A673 (cell line): ENCODE data around the gene B3GNT7. TPM values are rescaled to one million over a fixed set of nuclear protein-coding genes. Genes with fewer than 3 reads are reported as not detected.

Experiments used
- BruUV-seq: library from RNA; stranded (reverse); fragments of 400-500 nt; replicated peaks from 2 replicates; lab custom pipeline; 2021; lab: Mats Ljungman, UMichigan
- CTCF ChIA-PET: fragments of 300-600 bp; sonication (Branson Sonifier 250); formaldehyde crosslinking; loops from one replicate; lab custom pipeline; 2022; ENCODE audit warnings: antibody characterized with exemption; lab: Charles Lee
- POLR2A ChIA-PET: fragments of 300-600 bp; sonication (Branson Sonifier 250); formaldehyde crosslinking; loops from one replicate; lab custom pipeline; 2022; ENCODE audit warnings: antibody characterized with exemption; ENCODE audit not compliant: low non-redundant PET; lab: Charles Lee
- DNase-seq: peaks from one replicate; pipeline ENCODE4 v3.0.0-alpha.2; 2015; ENCODE audit warnings: low spot score
- H3K27ac ChIP-seq: fragments of 200-600 bp; sonication (generic); 2 replicates; pipeline ENCODE4 v1.5.1; 2016; ENCODE audit warnings: mixed run types, low read depth, mild to moderate bottlenecking, mixed read lengths, antibody characterized with exemption, low read length; ENCODE audit not compliant: poor library complexity, severe bottlenecking
- H3K27me3 ChIP-seq: fragments of 200-600 bp; sonication (generic); replicated peaks from 2 replicates; pipeline ENCODE4 v1.6.1; 2017; ENCODE audit warnings: mixed run types, low read depth, mild to moderate bottlenecking, mixed read lengths, antibody characterized with exemption, low read length; ENCODE audit not compliant: insufficient read depth, poor library complexity
- H3K36me3 ChIP-seq: fragments of 200-600 bp; sonication (generic); 2 replicates; pipeline ENCODE4 v1.6.1; 2016; ENCODE audit warnings: mixed run types, mild to moderate bottlenecking, mixed read lengths, antibody characterized with exemption, low read length; ENCODE audit not compliant: insufficient read depth, poor library complexity, severe bottlenecking
- H3K4me1 ChIP-seq: fragments of 200-600 bp; sonication (generic); 2 replicates; pipeline ENCODE4 v1.6.1; 2017; ENCODE audit warnings: mixed run types, mild to moderate bottlenecking, mixed read lengths, antibody characterized with exemption, low read length; ENCODE audit not compliant: insufficient read depth, poor library complexity, severe bottlenecking
- H3K4me3 ChIP-seq: fragments of 200-600 bp; sonication (generic); 2 replicates; pipeline ENCODE4 v1.5.1; 2016; ENCODE audit warnings: low read depth, mixed run types, mild to moderate bottlenecking, mixed read lengths, low read length; ENCODE audit not compliant: poor library complexity, severe bottlenecking
- H3K9me3 ChIP-seq: fragments of 200-600 bp; sonication (generic); 2 replicates; pipeline ENCODE4 v1.6.1; 2016; ENCODE audit warnings: mixed run types, low read depth, mild to moderate bottlenecking, mixed read lengths, antibody characterized with exemption, low read length; ENCODE audit not compliant: poor library complexity, severe bottlenecking
- EZH2 ChIP-seq: fragments of 200-600 bp; sonication (generic); IDR thresholded peaks from 2 replicates; pipeline ENCODE4 v1.6.1; 2017; ENCODE audit warnings: borderline replicate concordance, low read depth, mild to moderate bottlenecking, mixed read lengths, antibody characterized with exemption, low read length; ENCODE audit not compliant: poor library complexity, severe bottlenecking
- intact Hi-C: fragments of 100-400 bp; cut with micrococcal nuclease; formaldehyde crosslinking; loops from one replicate; pipeline ENCODE4 v1.10.0; 2022; ENCODE audit not compliant: unreplicated experiment
- total RNA-seq: library from RNA; stranded (reverse); gene quantifications from 2 replicates; pipeline ENCODE4 v1.2.3, GENCODE V29; 2021
- TF ChIP-seq, protein P1 (sequence below): fragments of 300-800, 200-600 bp; sonication (generic); conservative IDR thresholded peaks from 2 replicates; pipeline ENCODE4 v1.5.1; 2017; ENCODE audit warnings: low read depth, mild to moderate bottlenecking, antibody characterized with exemption, low read length, moderate library complexity, mixed read lengths

Gene B3GNT7
- total RNA-seq, 1 experiment from 2014 or later = not detected

DNA sequence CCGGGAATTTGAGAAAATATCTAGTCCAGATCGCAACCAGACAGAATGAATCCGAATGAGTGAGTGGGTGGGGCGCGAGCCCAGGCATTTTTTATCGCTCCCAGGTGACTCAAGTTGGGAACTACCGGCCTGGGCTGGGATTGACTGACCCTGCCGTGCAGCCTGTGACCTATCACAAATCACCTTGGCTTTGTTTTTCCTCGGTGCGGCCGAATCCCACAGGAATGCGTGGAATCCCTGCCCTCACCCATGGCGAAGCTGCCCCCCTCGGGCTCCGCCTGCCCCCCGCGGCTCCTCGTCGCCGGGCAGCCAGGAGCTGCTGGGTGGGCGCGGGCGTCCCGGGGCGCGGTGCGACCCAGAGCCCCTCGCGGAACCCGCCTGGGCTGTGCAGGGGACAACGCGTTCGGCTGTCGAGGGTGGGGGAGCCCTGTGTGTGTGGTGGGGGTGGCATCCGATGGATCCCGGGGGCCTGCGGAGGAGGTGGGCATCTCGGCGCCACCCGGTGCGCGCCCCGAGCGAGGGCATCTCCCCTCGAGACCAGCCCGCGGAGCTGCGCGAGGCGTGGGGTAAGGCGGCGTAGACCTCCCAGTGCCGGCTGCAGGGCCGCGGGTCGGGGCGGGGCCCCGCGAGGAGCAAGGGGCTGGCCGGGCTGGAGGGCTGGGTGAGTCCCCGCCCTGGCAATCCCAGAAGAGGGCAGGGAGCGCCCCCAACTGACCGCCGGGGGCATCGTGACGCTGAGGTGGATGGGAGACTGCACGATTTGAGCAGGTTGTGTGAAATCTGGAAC, 16.5 kb downstream of the B3GNT7 start:
- DNase-seq = peak; percentile 82
- Histone ChIP-seq H3K4me3 (peak overlapping the region; percentile 55), H3K27me3 (no peaks in the 10 kb centered on the region), H3K36me3 (no peaks in the 10 kb centered on the region), H3K4me1 (no peaks in the 10 kb centered on the region), H3K27ac (no peak overlapping the region), H3K9me3 (peaks cover 9% of the 10 kb centered on the region)
- no TSS peak for BruUV-seq
- ChIA-PET POLR2A (no interaction called here), CTCF (no interaction called here)
- TF ChIP-seq, protein P1, sequence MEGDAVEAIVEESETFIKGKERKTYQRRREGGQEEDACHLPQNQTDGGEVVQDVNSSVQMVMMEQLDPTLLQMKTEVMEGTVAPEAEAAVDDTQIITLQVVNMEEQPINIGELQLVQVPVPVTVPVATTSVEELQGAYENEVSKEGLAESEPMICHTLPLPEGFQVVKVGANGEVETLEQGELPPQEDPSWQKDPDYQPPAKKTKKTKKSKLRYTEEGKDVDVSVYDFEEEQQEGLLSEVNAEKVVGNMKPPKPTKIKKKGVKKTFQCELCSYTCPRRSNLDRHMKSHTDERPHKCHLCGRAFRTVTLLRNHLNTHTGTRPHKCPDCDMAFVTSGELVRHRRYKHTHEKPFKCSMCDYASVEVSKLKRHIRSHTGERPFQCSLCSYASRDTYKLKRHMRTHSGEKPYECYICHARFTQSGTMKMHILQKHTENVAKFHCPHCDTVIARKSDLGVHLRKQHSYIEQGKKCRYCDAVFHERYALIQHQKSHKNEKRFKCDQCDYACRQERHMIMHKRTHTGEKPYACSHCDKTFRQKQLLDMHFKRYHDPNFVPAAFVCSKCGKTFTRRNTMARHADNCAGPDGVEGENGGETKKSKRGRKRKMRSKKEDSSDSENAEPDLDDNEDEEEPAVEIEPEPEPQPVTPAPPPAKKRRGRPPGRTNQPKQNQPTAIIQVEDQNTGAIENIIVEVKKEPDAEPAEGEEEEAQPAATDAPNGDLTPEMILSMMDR = peak; percentile 85
- TF ChIP-seq EZH2 = no peak
- intact Hi-C loops = loop anchor here (5.0 kb wide), 3 partner anchors 115 to 310 kb away; no protein-coding TSS in a partner anchor

DNA sequence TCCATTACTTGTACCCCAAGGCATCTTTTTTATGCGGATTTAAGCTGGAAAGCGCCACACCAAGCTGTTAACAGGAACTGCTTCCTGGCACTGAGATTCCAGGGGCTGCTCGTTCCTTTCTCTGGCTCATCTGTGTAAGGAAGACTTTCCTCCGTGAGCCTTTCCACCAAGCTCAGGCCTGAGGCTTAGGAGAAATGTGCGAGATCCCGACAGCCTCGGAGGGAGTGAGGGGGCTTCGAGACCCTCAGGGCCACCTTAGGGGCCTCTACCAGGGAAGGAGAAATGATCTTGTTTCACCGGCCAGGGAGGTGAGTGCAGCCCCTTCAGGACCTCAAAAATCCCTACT, 17.1 kb downstream of the B3GNT7 start:
- H3K36me3 ChIP-seq = no peaks in the 10 kb centered on the region
- H3K9me3 ChIP-seq = peaks cover 9% of the 10 kb centered on the region
- no peak overlapping the region for H3K27ac ChIP-seq
- no peaks in the 10 kb centered on the region for H3K4me1 ChIP-seq
- ChIA-PET POLR2A (no interaction called here), CTCF (no interaction called here)
- TF ChIP-seq, protein P1 = 0 out of 2 replicates have a peak, but pooled peaks have one; percentile 5
- no peak for TF ChIP-seq EZH2
- peak overlapping the region; percentile 55 for H3K4me3 ChIP-seq
- intact Hi-C loops = loop anchor here (5.0 kb wide), 3 partner anchors 115 to 310 kb away; no protein-coding TSS in a partner anchor
- BruUV-seq = no TSS peak
- no peaks in the 10 kb centered on the region for H3K27me3 ChIP-seq
- no peak for DNase-seq

DNA sequence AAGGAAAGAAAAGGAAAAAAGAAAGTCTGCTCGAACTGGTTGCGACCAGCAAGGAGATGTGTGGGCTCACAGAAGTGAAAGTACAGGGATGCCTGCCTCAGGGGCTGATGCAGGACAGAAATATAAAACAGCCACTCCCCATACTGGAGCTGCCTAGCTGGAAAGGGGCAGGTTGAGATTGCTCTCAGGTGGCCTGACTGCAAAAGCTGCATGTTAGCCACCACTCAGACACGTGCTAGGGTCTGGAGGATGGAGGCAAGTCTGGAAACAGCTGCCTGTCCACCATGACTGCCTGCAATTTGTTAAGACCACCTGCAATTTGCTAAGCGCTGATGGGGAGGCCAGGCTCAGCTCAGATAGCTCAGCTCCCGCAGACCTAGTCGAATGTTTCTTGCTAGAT, 17.9 kb downstream of the B3GNT7 start:
- intact Hi-C loops = loop anchor here (5.0 kb wide), 3 partner anchors 116 to 311 kb away; no protein-coding TSS in a partner anchor
- peaks cover 9% of the 10 kb centered on the region for H3K9me3 ChIP-seq
- no peaks in the 10 kb centered on the region for H3K4me1 ChIP-seq
- ChIA-PET CTCF (no interaction called here), POLR2A (no interaction called here)
- BruUV-seq = no TSS peak
- H3K27ac ChIP-seq = no peak overlapping the region
- no peaks in the 10 kb centered on the region for H3K27me3 ChIP-seq
- no peak overlapping the region for H3K4me3 ChIP-seq
- no peaks in the 10 kb centered on the region for H3K36me3 ChIP-seq
- TF ChIP-seq, protein P1 = no peak
- no peak for TF ChIP-seq EZH2
- no peak for DNase-seq
